Measurements from ENCODE around the gene BCKDK.

DNA sequence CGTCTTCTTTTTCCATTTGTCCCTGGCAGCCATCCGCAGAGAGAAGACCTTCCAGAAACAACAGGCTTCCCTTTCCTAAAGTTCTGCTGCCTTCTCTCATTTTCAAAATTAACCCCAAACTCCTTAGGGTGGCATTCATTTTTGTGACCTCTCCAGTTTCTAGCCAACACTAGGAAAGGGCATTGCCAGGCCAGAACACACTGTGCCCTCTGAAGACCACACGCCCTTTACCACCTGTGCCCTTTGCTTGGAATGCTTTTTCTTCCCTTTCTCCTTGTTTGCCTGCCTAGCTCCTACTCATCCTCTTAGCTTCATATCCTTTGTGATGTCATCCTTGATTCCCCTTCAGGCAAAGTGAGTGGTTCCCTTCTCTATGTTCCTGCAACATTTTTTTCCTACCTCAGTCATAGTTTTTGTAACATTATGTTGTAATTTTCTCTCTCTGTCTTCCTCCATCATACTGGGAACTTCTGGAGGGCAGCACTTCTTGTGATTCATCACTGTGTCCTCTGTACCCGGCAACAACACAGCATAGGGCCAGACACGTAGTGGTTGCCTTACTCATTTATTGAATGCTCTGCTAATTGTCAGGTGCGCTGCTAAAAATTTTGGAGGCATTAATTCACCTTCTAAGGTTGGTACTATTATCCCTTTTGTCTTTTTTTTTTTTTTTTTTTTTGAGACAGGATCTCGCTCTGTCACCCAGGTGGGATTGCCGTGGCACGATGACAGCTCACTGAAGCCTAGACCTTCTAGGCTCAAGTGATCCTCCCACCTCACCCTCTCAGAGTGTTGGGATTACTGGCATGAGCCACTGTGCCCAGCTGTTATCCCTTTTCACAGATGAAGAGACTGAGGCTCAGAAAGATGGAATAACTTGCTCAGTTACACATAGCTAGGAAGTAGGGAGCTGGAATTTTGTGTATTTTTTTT is 10.3 kb downstream of the BCKDK start:
- TF ChIP-seq CTCF (IDR thresholded peaks at IDR 0.05) (no peak), EP300 (IDR thresholded peaks at IDR 0.05) (peak in 1 of 2 donors; percentile 50)

Measured in tibial nerve (tissue), 4 donors.